GM12892 (cell line): ENCODE measurements around the gene NDUFS1.
"Not testable (repeated sequence)": the region's sequence is repeated elsewhere in the genome, so short reads cannot be mapped to it uniquely, and the experiment has no call there.

ENCODE experiments used
- POLR2A ChIP-seq: IDR thresholded peaks from 2 replicates; pipeline ENCODE4 v1.6.1; 2011; ENCODE audit warnings: low read depth, low read length, control low read depth
- POLR2AphosphoS5 ChIP-seq: IDR thresholded peaks from 2 replicates; pipeline ENCODE4 v1.6.1; 2011; ENCODE audit warnings: low read depth, low read length, control low read depth
- TAF1 ChIP-seq: IDR thresholded peaks from 2 replicates; pipeline ENCODE4 v1.6.1; 2011; ENCODE audit warnings: low read depth, mild to moderate bottlenecking, control low read depth, low read length, borderline replicate concordance

DNA sequence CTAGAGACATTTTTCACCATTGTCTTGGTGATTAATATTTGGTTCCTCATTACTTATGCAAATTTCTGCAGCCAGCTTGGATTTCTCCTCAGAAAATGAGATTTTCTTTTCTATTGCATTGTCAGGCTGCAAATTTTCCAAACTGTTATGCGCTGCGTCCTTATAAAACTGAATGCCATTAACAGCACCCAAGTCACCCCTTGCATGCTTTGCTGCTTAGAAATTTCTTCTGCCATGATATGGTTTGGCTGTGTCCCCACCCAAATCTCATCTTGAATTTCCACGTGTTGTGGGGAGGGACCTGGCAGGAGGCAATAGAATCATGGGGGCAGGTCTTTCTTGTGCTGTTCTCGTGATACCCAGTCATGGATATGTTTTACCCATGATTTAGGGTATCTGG, 9.0 kb upstream of the NDUFS1 start:
- TF ChIP-seq POLR2A, POLR2AphosphoS5, TAF1: not testable (repeated sequence)
